IPS-11a (cell line): Measurements from ENCODE around the gene TLX1.

Source experiments
- H3K4me3 ChIP-seq: one replicate; pipeline ENCODE4 v1.5.1; 2013; ENCODE audit warnings: low read depth, low read length, control low read depth

TLX1 gene

DNA sequence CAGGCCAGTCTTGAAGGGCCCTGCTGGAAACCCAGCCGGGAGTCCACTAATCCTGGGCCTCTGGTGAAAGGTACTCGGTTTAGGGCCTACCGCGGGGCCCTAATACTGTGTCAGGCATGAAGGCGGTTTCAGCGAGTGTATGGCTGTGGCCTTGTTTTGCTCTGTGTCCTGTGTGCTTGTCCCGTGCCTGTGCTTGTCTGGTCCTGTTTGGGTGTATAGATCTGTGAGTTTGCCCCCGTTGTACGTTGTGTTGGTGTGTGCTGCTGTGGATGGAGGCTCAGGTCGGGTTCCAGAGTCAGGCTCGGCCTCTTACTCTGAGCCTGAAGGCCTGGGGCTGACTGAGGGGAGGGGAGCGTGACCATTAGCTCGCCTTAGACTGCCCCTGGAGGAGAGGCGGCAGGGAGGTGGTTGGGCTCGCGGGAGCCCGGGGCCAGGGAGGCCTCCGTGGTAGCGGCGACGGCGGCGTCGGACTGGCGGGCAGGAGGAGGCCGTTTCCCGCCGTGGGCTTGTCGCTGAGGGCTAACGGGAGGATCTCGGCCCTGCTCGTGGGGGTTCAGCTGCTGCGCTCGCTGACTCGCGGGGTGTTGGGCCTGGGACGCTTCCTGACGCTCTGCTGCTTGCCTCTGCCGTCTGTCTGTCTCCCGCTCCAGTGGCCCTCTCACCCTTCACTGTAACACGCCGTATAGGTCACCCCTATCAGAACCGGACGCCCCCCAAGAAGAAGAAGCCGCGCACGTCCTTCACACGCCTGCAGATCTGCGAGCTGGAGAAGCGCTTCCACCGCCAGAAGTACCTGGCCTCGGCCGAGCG lies 2.6 kb downstream of the TLX1 start:
- no peak overlapping the region for H3K4me3 ChIP-seq

DNA sequence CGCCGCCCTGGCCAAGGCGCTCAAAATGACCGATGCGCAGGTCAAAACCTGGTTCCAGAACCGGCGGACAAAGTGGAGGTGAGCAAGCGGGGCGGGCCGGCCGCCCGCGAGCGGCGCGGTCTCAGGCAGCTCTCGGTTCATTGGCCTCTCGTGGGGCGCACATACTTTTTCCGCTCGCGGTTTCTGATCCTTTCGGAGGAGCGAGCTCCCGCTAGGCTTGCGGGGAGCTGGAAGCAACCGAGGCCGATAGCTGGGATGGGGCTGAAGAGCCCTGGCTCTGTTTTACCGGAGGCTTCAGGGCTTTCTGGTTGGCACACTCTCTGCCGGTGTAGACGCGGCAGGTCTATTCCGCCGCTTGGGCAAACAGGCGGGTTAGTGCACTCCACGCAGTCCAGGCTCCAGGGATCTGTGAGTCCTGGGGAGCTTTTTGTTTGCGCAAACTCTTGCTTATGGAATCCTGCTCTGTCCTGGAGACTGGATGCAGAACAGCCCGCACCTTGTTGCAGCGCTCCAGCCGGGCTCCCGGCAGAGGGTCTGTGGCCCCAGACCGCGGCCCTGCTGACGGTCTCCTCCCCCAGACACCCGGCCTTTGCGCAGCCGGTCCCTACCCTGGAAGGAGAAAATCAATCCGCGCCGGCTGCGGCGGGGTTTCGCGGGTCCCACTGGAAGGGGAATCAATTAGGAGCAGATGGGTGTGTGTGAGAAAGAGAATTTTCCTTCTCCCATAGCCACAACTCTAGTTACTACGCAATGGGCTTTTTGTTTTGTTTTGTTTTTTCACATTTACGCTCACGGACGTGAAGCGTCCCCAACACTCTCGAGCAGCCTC lies 3.4 kb downstream of the TLX1 start:
- no peak overlapping the region for H3K4me3 ChIP-seq

DNA sequence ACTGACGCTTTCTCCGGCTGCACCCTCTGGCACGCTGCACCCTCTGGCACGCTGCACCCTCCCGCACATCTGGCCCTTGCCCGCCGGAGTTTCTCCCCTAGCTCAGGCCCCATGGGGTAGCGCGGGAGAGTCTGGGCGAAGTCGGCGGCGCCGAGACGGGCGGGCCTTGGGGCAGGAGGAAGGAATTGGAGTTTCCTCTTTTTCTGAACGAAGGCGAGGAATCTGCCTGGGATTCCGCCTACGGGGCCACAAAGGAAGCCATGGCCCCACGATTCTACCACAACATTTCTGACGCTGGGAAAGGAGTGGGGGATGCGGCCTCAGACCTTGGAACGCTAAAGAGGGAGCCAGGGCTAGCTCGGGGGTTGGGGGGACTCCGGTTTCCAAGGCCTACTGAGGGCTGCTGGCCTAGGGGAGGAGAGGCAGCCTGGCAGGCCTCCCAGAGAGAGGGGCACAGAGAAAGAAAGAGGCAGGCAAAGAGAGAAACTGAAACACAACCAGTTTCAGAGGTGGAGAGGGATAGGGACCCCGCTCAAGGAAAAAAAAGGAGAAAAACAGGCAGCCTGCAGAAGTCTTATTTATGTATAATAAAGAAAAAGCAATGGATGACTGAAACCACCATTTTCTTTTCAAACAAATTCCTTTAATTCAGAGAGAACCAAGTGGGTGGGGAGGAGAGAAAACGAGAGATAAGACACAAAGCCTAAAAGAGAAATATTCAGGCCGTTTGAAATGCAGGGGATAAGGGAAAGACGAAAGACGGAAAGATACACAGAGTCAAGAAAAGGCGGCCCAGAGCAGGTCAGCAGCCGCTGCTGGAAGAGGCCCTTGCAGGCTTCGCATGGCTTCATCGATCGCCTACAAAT lies 4.3 kb downstream of the TLX1 start:
- H3K4me3 ChIP-seq: no peak overlapping the region

DNA sequence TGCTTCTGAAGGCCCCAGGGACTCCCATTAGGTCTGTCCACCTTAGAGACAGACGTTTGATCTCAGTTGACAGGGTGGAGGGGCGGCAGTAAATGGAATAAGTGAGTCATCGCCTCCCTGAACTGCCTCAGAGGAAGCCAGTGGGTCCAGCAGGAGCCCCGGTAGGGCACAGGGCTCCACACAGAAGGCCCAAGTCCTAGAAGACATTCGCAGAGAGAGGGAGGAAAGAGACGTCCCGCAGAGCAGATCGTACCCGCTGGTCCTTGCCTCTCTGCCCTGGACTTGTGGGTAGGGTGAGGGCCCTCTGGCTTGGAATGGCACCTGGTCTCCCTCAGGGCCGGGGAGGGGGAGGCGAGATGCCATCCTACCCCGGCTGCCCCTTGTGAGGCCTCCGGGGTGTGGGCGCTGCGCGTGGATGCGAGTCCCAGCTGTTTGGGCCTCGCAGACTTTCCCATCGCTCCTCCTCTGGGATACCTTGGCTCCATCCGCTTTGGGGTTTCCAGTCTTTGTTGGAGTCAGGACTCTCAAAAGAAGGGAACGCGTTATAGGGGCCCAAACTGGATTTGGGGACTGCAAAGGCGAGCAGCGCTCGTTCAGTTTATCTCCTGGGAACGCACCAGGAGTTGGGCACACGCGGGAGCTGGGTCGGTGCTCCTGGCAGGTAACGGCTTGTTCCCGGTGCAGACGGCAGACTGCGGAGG lies 5.1 kb downstream of the TLX1 start:
- H3K4me3 ChIP-seq: no peak overlapping the region

DNA sequence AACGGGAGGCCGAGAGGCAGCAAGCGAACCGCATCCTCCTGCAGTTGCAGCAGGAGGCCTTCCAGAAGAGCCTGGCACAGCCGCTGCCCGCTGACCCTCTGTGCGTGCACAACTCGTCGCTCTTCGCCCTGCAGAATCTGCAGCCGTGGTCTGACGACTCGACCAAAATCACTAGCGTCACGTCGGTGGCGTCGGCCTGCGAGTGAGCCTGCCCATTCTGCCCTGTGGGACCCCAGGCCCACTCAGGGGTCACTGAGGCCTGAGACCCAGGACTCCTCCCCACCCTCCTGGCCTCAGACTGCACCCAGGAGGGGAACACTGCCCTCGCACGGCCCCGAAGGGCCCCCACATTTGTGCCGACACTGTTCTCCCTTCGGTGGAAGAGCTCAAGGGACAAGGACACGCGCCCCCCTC lies 5.6 kb downstream of the TLX1 start:
- no peak overlapping the region for H3K4me3 ChIP-seq

DNA sequence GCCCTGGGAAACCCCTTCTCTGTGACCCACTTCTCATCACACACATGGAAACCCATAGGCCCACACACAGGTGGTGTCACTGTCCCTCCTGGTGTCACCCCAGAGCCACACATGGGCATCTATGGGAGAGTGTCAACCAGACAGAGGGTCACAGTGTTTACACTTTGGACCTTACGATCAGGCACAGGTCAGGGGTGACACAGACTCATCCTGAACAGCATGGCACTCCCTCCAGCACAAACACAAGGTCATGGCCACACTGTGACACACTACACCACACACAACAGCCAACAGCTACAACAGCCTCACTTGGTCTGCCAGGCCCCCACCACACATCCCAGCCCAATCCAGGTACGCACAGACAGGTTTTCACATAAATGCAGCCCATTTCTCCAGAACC lies 6.2 kb downstream of the TLX1 start:
- no peak overlapping the region for H3K4me3 ChIP-seq

DNA sequence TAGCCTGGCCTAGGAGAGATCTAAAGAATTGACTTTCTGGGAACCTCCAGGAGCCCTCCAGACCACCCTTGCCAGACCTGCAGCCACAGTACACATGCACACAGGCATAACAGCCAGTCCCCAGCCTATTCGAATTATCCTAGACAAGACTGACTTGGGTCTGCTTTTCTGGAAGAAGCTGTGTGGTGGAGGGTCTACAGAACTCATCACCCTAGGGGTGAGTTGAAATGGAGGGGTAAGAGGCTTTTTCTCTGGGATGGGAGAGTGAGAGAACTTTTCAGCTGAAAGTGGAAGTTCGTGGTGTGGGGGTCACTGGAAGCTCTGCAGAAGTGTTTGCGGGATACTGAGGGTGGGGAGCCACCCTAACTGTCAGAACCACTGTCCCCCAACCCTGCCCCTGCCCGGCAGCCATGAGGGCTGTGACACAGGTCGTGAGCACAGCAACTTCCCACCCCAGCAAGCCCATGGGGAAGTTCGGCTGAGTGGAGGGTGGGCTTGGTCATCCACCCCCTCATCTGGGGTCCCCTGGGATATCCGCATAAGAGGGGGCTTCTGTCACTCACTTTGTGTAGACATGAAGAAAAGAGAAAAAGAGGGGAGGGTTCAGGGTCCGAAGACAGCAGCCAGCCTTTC lies 7.8 kb downstream of the TLX1 start:
- H3K4me3 ChIP-seq: no peak overlapping the region

DNA sequence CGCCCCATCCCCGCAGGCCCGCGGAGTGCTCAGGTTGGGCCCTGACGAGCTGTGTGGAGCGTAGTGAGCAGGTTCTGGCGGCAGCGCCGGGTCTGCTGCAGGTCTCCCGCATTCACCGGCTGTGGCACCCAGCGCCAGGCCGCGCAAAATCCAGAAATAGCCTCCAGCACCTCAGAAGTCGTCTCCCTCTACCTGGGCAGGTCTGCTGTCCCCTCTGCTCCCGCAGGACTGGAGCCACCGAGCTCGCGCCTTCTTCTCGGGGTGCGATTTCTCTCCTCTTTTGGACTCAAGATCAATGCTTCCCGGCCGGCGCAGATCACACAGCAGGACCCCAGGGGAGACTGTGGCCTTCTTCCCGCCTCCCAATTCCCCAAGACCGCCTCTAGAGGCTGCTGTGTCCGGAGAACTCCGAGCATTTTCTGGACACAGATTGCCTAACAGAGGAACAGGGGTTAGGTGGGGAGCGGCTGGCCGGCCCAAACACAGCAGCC lies 8.4 kb downstream of the TLX1 start:
- H3K4me3 ChIP-seq: no peak overlapping the region

DNA sequence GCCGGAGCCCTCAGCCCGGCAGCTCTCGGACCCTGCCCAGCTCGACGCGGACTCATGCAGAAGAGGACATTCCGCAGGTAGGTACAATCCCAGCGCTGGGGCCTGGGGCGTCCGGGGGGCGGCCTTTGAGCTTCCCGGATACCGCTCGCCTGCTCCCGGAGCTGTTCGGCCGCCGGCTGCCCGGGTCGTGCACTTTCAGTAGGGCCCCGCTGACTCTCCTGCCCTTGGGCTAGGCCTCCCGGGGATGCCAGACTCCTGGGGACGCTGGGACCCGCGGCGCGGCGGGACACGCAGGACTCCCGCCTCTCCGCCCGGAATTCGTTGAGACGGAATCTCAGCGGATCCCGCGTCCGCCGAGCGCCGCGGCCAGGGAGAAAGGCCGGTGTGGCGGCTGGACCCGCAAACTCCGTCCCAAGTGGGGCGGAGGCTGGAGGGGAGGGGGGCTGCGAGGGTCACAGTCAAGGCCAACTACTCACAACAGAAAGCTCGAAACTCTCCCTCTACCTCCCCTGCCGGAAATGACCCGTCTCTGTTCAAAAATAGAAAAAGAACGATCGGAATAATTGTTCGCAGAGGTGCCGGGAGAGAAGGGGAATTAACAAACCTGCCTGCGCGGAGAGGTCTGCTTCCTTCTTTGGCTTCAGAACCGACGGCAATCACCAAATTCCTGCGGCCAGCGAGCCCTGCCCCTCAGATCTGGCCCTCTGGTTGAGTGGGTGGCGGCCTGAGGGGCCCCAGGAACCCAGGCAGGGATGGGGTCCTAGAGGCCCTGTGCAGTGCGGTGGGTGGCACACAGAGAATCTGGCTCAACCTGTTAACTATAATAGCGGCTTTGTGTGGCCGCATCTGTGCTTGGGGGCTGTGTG lies 9.2 kb downstream of the TLX1 start:
- H3K4me3 ChIP-seq: no peak overlapping the region

DNA sequence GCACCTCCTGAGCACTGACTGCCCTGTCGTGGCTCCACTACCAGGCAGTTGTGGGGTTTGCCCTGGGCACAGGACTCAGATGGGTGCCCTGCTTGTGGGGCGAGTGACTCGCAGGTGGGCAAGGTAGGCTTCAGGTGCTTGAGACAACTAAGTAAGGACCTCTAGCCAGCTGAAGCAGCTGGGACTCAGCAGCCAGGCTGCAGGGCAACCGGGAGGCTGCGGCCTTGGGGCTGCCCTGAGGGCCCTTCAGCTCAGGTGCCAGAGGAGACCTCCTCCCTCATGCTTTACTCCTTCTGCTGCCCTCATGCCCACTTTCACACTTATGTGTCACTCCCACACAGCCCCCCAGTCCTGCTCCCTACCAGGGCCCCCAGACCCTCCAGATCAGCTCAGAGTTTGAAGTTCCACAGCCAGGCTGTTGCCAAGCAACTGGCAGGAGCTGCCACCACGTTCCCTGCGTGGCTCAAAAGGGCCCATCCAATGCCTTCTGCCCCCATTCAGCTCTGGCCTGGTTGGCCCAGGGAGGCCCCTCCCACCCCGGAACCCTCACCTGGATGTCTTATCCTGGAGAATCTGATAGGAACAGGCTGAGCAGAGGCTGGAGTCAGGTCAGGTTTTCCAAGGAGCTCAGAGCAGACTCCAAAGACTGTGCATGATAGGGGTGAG lies 10.0 kb downstream of the TLX1 start:
- no peak overlapping the region for H3K4me3 ChIP-seq

DNA sequence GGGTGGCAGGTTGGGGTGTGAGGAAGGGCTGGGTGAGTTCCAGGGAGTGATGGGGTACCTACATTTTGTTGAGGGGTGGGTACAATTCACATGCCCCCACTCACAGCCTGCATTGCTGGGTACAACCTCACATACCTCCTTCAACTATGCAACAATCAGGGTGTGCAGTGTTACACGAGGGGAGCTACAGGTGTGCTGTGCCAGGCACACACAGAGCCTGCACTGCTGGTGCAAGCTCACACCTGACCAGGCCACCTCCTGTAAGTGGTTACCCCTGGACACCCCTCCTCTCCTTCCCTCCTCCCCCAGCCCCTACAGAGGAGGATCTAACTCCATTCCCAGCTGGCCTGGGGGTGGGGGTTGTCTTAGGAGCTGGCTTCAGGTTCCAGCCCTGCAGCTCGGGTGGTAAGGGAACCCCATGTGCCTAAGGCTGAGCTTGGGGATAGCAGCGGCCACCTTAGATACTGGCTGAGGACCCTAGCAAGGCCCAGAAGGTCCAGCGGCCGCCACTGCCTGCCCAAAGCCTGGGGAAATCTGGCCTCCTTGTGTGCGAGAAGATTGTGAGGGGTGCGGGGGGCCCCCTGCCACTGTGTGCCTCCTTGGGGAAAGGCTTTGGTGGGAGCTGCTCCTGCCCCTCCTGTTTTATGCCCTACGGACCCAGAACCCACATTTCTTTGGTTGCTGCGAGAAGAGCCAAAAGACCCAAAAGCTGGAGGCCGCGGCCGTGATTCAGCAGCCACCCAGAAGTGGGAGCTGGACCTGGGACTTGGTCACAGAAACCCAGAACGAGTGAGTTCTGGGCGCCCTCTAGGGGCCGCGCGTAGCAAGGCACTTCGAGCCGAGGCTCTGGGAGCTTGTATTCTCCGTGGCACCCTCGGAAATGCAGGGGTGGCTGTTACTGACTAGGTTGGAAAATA lies 10.8 kb downstream of the TLX1 start:
- H3K4me3 ChIP-seq: no peak overlapping the region

DNA sequence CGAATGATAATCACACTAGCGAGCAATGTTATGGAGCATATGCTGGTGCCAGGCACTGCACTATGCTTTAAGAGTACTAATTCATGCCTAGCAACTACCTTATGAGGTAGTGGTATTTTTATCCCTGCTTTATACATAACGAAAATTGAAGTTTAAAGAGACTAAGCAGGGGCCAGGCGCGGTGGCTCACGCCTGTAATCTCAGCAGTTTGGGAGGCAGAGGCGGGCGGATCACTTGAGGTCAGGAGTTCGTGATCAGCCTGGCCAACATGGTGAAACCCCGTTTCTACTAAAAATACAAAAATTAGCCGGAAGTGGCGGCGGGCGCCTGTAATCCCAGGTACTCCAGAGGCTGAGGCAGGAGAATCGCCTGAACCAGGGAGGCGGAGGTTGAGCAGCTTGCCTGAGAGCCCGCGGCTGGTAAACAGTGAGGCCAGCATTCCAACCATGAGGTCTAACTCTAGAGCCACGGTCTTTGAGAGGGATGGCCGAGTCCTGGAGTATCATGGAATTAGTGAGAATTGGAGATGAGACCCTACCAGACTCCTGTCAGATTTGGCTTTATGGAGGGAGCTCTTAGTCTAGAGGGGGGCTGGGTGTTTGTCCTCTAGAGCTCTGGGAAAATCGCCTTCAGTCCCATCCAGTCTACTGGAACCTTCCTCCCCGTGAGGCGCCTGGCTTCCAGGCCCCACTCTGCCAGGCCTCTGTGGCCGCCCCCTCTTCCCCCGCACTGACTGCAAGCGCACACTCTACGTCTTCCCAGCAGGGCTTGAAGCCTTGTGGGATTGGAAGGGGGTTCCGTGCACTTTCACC lies 11.6 kb downstream of the TLX1 start:
- no peak overlapping the region for H3K4me3 ChIP-seq

DNA sequence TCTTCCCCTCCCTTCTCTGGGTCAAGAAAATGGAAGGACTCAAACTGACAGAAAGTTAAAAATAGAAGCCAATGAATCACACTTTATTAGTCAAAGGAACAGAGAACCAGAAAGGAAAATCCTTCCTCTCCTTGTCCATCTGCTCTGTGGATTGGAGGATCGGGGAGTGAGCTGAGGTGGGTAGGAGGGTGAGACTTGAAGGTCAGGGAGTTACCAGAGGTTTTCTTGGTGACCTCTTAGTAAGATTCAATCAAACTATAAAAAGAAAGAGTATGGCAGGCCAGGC lies 12.2 kb downstream of the TLX1 start:
- no peak overlapping the region for H3K4me3 ChIP-seq

DNA sequence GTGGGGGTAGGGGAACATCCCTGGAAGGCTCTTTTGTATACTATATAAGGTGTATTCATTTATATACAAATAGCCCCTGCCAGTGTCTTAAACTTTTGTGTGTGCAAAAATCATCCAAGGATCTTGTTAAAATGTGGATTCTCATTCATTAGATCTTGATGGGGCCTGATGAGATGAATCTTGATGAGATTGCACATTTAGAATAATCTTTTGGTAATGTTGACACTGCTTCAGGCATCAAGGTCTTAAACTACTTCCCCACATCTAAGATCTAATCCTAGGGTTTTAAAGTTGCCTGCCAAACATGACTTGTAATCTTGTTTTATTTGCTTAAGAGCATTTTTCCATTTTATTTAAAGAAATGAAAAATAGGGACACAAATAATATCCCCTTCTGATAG lies 13.0 kb downstream of the TLX1 start:
- H3K4me3 ChIP-seq: no peak overlapping the region

DNA sequence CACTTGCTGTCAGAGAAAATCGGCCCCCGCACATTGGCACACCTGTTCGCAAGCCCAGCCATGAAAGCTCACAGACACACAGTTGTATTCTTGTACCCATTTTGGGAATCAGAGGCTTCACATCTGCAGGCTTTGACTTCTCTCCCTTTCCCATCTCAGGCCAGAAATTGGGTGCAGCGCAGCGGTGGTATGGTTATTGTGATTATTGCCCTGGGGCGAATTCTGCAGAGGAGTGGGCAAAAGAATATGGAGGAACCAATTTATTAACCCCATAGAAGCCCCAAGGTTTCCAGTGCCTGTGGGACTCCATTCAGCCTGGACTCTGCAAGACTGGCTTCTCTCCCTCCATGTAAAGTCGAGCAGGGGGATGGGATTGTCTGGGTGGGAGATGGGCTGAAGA lies 14.0 kb downstream of the TLX1 start:
- H3K4me3 ChIP-seq: no peak overlapping the region

DNA sequence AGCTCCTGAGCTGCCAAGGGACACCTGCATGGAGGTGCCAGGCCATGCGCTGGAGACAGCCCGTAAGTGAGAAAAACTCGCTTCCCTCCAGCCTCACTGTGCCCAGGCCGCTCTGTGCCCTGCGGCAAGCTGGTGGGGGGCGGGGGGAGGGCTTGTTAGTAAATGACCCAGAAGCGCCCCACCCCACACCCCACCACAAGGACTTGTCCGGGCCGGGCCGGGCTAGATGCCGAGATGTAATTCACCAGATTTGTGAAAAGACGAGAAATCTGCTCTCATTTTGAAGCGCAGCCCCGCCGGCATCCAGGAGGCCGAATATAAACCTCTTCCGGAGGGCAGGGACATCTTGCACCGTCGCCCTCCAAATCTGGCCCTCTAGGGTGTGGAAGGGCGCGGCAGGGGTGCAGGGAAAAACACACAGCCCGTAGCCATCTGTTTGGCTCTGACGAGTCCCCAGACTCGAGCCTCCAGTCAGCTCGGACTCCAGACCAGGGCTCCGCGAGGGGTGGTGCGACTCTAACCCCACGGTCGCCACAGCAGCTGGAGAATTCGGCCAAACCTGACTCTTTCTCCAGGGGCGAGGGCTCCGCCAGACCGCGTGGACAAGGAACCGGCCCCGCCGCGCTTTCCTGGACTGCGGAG lies 14.8 kb downstream of the TLX1 start:
- H3K4me3 ChIP-seq: no peak overlapping the region
